Suprapubic skin (tissue), 4 donors: ENCODE data around the gene CAV3.

Experiments
- CTCF ChIP-seq, 2 donors: fragments of 200-600 bp in 1 of 2; fragments of 450-650 bp in 1 of 2; sonication (generic) in 1 of 2; IDR thresholded peaks; one replicate each; pipeline ENCODE4 v1.5.1; 2016 to 2019; ENCODE audit warnings: antibody characterized with exemption in 2 of 2, mild to moderate bottlenecking in 1 of 2, moderate library complexity in 1 of 2
- EP300 ChIP-seq: sonication (generic); formaldehyde crosslinking; IDR thresholded peaks from one replicate; pipeline ENCODE4 v1.6.1; 2017; ENCODE audit warnings: antibody characterized with exemption
- POLR2A ChIP-seq, 2 donors: fragments of 450-650 bp; IDR thresholded peaks; one replicate each; pipeline ENCODE4 v1.6.1; 2017; ENCODE audit warnings: antibody characterized with exemption in 2 of 2, mild to moderate bottlenecking in 2 of 2, moderate library complexity in 2 of 2
- POLR2AphosphoS5 ChIP-seq, 3 donors: sonication (generic); formaldehyde crosslinking; IDR thresholded peaks; one replicate each; pipeline ENCODE4 v1.6.1; 2017; ENCODE audit warnings: antibody characterized with exemption in 3 of 3

DNA sequence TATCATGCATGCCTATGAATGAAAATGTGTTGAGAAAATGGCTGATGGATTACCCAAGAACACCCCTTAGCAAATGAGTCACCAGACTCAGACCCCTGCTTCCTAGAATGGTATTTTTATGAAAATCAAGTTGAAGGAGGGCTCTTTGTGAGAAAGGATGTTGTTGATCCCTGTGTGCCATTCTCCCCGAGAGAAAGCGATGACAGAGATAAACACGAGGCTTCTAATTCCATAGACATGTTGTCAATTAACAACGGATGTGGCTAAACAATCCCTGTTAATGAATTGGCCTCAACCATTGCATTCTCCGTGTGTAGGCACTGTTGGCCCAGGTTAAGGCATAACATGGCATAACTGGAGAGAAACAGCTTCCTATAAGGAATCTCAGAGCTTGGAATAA lies 41.6 kb downstream of the CAV3 start:
- TF ChIP-seq CTCF (IDR thresholded peaks at IDR 0.05) (no peak), EP300 (no peak), POLR2A (IDR thresholded peaks at IDR 0.05) (no peak), POLR2AphosphoS5 (IDR thresholded peaks at IDR 0.05) (no peak)
